HG02870 (cell line): ENCODE data around the gene ARHGEF33.
"Not testable (repeated sequence)": the region's sequence is repeated elsewhere in the genome, so short reads cannot be mapped to it uniquely, and the experiment has no call there.

Experiments used
- ATAC-seq: cut with Tn5 transposase; IDR thresholded peaks from one replicate; pipeline ENCODE4 v1.9.1; 2021; ENCODE audit warnings: mild to moderate bottlenecking, moderate library complexity; ENCODE audit not compliant: unreplicated experiment

Gene ARHGEF33

DNA sequence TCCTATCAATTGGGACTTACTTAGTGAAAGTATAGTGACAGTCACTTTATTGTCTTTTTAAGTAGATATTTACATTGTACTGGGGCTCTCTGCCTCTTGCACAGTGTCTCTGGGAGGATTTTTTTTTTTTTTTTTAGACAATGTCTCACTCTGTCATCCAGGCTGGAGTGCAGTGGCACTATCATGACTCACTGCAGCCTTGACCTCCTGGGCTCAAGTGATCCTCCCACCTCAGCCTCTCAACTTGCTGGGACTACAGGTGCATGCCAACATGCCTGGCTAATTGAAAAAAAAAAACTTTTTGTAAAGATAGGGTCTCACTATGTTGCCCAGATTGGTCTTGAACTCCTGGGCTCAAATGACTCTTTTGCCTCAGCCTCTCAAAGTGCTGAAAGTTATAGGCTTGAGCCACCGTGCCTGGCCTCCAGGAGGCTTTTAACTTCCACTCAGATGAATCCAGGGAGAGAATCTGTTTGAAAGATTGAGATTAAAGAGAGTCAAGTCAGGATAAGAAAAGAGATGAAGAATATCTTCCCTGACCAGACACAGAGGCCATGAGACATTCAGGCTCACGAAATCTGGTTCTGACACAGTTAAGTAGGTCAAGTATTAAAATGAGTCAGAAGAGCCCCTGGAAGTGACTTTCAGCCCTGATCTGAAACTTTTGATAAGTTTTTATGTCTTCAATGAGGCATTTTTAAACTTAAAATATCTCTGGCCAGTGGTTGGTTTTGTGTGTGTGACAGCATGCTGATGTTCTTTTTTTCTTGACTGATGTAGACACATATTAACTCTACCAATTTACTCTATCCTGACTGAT, 18.3 kb downstream of the ARHGEF33 start:
- peak; percentile 95 for ATAC-seq

DNA sequence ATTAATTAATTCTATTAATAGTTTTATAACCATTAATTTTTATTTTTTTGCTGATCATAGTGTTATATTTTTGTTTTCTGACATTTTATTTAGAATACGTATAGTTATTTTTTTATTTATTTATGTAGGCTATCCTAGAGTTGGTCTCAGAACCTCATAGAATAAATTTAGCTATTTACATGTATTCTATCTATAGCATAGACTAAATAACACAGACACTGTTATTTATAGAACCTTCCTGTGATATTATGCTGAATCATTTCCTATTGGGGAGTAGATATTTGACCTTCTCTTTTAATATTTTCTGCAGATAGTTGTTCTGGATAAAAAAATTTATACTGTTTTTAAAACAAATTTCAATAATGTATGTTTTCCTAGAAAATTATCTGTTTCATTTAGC, 20.2 kb downstream of the ARHGEF33 start:
- ATAC-seq: no peak

DNA sequence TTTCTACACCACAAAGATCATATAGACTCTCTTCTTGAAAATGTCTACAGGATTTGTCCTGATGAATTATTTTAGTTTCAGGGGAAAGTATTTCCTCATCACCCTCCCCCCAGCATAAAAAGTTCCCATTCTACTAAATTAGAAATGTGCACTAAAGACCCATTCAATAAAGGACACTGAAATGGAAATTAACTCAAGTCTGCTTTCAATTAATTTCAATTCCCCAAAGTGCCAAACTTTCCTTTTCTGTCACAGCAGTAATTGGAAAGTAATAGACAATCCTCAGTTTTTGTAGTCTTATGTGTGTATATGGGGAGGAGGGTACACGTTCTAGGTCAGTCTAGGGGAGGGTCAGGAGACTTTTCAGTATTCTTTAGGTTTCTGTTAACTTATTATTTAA, 21.5 kb downstream of the ARHGEF33 start:
- no peak for ATAC-seq

DNA sequence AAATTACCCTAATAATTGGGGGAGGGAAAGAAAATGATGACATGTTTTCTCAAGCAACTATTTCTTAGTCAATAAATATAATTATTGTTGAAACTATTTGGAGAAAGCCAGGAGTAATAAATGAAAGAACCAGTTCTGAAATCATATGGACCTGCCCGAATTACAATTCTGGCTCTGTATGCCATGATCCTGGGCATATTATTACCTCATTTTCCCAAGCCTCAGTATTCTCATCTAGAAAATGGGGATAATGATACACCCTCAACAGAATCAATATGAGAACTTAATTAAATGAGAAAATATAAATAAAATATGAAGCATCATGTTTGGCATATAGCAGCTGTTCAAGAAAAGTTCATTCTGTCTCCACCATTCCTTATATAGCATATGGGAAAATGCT, 22.9 kb downstream of the ARHGEF33 start:
- no peak for ATAC-seq

DNA sequence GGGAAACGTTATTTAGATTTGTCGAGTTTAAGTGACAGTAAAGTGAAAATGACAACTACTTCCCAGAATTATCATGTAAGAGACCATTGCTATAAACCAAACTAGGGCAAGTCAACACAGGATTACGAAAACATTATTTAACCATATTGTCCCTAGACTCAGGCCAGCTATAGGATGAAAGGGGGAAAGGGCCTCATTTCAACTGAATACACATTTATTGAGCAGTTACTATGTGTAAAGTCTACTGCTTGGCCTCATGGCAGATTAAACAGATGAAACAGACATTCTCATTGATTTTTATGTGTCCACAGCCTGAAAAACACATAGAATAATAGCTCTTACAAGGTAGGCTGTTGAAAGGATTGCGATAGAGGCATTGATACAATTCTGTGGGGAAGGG, 32.7 kb downstream of the ARHGEF33 start:
- no peak for ATAC-seq

DNA sequence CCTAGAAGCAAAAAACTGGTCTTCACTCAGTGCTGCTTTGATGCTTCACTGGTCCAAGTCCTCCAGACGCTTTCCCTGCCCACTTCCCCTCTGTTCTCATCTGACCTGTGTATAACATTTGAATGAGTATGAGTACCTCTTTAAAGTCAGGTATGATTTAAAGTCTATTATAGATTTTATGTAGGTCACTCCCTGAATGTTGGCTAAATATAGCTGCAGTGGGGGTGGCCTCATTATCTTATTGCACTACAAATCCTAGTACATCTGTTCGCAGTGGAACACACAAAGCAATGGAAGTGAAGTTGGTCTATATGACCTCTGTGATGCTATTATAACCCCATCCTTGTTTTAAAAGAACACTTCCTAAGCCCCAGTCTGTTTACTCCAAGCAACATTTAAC, 33.2 kb downstream of the ARHGEF33 start:
- ATAC-seq: no peak

DNA sequence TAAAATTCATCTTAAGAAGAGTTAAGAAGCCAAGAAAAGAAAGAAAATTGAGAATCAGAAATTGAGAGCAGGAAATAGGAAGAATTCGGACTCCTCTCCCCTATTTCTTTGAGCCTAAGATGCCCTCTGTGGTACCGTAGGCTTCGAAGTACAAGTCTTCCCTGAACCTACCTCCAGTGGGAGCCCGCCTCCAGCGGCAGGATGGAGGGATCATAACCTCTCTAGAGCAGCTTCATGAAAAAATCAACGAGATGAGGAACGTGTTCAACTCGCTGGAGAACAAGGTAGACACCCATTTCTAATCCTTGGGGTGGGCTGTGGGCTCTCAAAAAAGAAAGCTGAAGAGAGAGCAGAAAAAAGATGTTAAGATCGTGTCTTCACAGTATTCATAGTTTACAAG, 36.3 kb downstream of the ARHGEF33 start:
- no peak for ATAC-seq

DNA sequence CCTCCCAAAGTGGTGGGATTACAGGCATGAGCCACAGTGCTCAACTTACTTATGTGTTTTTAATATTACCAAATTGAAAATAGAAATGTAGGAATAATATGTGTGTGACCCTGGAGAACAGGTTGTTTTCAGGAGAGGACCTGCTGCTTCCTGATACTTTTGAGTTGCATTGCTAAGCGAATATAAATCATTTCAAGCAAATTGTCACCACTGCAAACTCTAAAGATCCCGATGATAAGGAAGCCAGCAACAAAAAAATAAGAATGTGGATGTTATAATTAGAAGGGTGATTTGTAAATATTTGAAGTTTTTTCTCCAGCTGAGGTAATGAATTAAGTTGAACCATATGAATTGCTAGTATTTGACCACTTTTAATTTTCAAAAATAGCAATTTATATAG, 40.9 kb downstream of the ARHGEF33 start:
- ATAC-seq: no peak

DNA sequence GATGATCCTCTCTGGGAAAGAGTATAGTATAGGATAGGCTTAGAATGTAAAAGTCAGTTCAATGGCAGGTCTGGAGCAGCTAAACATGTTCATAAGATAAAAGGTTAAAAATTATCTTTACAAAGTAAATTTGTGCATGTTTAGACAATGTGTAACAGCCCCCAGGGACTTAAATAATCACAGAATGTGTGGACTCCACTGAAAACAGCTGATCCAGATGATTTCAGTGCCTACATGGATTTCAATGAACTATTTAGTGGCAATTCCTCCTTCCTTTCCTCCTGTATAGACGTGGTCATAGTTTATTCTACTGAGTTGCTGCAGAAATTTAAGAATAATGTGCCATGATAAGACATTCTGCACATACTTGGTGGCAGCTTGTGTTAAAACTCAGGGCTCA, 42.9 kb downstream of the ARHGEF33 start:
- ATAC-seq: no peak

DNA sequence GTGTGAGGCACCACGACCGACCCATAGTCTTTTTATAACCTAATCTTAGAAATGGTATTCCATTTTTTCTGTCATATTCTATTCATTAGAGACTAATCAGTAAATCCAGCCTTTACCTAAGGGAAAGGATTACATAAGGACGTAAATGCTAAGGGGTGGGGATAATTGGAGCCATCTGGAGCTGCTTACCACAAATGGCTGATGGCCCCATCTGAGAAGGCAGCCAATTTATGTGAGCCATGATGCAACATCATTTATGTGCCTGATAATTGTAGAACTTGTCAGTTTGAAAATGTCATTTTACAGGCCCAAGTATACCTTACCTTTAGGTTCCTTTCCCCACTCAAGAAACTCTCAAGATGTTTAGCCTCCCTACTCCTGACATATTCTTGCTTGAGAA, 44.0 kb downstream of the ARHGEF33 start:
- no peak for ATAC-seq

DNA sequence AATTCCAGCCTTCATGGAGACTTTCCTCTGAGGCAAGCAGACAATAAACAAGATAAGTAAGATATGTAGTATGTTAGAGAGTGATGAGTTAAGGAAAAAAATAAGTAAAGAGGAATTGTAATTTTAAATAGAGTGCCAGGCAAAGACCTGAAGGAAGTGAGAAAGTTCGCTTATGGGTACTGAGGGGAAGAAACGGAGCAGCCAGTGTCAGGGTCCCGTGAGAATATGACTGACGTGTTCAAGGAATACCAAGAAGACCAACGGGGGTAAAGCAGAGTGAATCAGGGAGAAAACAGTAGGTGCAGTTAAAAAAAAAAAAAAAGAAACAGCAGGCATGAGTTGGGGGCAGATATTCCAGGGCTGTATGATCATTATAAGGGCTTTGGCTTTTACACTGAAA, 45.1 kb downstream of the ARHGEF33 start:
- ATAC-seq: no peak

DNA sequence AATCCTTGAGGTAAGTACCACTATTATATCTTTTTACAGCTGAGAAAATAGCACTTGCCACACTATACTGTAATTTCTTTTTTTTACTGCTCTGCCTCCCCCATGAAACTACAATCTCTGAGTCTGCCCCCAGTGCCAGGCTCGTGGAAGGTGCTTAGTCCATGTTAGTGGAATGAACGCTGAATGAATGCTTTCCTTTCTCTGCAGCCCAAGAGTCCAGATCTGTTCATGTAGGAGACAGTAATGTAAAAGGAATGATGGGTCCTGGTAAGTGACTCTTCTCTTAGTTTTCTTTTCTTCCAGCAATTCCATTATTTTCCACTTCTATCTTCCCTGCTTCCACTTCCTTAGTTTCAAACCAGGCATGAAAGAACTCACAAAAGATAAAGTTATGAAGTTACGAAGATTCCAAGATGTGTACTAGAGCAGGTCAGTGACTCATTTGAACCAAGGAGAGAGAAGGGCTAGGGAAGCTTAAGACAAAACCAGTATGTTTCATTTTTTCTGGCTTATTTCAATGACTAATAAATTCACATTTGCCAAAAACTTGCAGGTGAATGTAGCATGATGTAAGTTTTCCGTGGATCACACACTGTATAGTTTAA, 46.0 kb downstream of the ARHGEF33 start:
- no peak for ATAC-seq

DNA sequence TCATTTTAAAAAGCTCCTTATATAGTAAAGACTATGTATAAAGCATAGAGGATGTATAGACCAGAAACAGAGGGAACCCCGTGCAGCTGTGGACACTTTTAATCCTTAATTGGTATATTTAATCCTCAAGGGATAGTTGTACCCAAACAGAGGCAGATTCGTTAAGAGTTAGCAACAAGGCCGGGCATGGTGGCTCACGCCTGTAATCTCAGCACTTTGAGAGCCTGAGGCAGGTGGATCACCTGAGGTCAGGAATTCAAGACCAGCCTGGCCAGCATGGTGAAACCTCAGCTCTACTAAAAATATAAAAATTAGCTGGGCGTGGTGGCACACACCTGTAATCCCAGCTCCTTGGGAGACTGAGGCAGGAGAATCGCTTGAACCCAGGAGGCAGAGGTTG, 46.8 kb downstream of the ARHGEF33 start:
- not testable (repeated sequence) for ATAC-seq

DNA sequence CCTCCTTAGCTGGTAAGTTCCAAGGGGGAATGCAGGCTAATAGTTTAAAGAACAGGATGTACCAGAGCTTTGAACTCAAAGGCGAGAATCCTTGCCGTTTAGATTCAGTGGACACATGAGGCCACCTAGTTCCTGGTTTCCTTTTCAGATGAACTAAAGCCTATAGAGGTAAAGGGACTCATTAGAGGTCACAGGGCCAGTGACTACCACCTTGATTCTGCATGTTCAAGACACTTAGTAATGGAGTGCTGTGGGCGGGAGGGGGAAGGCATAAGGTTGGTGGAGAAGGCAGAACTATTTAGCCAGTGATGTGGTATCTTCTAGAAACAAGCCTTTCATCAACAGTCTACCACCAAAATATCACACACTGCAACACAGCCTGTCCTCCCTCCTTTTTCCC, 47.9 kb downstream of the ARHGEF33 start:
- ATAC-seq: no peak

DNA sequence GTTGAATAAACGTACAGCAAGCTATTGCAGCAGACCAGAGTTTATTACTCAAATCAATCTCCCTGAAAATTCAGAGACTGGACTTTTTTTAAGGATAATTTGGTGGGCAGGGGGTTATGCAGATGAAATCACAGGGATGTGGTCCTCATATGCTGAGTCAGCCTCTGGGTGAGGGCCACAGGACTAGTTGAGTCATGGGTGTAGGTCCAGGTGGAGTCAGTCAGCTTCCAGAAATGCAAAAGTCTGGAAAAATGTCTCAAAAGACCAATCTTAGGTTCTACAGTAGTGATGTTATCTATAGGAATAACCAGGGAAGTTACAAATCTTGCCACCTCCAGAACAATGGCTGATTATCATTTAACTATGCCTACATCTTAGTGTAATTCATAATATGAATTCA, 51.1 kb downstream of the ARHGEF33 start:
- no peak for ATAC-seq

DNA sequence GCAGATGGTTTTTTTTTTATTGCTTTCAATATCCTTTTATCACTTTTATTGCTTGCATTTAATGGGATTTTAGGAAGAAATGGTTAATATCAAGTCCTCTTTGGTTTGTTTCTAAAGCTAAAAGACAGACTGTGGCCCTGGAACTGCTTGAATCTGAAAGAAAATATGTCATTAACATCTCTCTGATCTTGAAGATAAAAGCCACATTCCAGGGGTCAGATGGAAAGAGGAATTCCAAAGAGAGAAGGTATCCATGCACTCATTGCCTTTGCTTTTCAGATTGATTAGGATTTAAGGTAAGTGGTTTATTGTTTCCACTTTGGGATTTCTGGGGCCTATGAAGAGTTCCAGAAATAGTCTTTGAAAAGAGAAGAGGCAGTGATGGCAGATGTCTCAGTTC, 54.1 kb downstream of the ARHGEF33 start:
- no peak for ATAC-seq

DNA sequence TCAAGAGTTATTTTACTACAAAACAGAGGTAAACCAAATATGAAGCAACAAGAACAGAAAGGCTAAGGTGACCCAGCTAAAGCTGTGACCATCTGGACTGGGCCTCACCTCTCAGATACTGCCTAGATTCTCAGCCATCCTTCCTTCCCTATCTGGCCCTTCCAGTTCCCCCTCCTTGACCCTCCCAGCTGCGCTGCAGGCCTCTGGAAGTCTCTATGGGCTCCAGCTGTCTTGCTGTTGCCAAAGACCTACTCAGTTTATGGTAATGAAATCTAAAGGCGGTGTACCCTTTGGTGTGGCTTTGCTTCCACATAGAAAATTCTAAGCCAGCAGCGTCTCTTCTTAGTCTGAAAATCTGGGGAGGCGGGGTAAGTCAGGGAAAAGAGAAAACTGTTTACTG, 55.7 kb downstream of the ARHGEF33 start:
- ATAC-seq: no peak

DNA sequence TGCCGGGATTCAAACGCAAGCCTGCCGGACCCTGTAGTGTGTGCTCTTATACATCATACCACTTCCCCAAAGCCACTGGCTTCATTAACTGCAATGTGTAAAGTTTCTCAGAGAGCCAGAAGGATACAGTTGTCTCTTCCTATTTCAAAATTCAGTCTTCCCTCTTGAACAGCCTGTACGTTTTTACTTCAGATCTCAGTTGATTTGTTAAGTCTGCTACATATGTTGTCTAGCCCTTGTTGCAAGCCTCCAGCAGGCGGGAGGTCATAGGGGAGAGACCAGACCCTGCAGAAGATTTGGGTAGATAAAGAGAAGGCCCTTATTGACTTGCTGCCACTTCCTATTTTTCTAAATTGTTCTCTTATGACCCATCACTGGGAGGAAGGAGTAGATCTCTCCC, 56.2 kb downstream of the ARHGEF33 start:
- ATAC-seq: no peak

DNA sequence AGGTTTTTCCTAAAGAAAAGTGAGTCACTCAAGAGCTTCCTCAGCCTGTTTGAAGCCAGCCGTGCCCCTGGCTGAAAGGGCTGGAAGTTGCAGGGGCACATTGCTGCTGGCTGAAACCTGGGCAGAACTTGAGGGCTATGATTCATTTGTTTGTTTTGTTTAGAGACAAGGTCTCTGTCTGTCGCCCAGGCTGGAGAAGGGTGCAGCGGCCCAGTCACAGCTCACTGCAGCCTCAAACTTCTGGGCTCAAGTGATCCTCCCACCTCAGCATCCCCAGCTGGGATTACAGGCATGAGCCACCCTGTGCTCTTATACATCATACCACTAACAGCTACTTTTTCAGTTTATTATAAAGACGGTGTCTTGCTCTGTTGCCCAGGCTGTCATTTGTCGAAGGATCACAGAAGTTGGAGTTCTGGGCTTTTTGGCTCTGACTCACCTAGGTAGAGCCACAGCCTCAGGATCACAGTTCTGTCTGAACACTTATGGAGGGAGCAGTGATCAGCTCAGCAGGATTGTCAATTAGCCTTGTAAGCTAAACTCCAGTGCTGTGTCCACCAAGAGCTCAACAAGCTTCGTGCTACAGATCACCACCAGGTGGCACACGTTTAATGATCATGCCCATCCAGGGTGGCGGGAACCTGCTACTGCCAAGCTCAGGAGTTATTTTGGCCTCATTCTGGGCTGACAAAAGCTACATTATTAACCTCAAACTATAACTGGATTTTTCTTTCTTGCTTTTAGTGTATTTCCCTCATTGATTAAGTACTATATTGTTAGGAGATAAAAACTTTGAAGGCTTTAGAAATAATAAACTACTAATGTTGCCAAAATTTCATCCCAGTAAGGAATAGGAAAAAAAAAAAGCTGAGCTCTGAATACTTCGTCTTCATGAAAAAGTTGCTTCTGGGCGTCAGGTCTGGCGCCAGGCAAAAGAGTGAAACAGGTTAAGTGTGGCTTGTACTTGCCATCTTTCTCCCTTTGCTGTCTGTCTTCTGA, 57.9 kb downstream of the ARHGEF33 start:
- ATAC-seq: no peak

DNA sequence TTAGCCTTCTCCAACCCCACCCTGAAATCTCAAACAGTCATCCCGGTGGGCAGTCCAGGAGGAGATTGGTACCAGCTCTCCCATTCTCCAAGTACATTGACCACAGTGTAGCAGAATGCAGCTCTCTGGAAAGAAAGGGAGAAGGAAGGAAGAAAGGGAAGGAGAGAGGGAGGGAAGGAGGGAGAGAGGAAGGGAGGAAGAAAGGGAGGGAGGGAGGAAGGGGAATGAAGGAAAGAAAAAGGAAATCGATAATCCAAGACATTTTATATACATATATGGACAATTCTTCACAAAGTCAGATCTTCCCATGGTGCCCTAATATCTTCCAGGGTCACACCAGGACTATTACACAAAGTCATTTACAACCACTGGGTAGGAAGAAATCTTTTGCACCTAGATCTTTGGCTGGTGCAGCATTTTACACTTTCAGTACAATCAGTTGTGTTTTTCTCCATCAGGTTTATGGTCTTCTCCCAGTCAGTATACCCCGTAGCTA, 58.8 kb downstream of the ARHGEF33 start:
- no peak for ATAC-seq

DNA sequence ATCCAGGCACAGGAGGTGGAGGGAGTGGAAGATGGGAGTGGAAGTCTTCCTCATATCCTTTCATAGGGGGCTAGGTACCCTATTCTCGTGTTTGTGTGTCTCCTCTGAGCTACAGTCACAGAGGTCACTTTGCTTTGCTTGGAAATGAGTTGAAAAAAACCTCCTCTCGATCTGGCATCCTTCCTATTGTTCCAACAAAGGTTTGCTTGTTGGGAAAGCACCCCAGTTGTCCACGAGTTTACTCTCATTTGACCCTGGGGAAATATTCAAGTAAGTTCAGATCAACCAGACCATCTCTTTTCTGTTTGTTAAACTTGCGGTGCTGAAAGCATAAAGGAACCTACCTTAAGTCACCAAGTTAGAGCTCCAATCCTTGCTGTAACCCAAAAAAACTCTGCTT, 59.3 kb downstream of the ARHGEF33 start:
- no peak for ATAC-seq
